ENCODE measurements around the gene HIPK2. TPM values are rescaled to one million over a fixed set of nuclear protein-coding genes. Genes with fewer than 3 reads are reported as not detected.

HIPK2 gene
- total RNA-seq, 4 donors from 2014 or later: 20.9 to 40.9 (median 26.7) TPM

GRCh38 chr7:139525239-139525638 is 252.6 kb downstream of the HIPK2 start:
- TF ChIP-seq CTCF (IDR thresholded peaks at IDR 0.05): no peak
- TF ChIP-seq EP300 (IDR thresholded peaks at IDR 0.05): no peak
- no peak for TF ChIP-seq POLR2AphosphoS5 (IDR thresholded peaks at IDR 0.05)
- TF ChIP-seq POLR2A (IDR thresholded peaks at IDR 0.05; ENCODE audit: low read depth): no peak
- no peak for DNase-seq (ENCODE audit: extremely low spot score)
- H3K27me3 ChIP-seq: peaks cover 0 to 47% (median 6%) of the 10 kb centered on the region in 4 donors

GRCh38 chr7:139523968-139524815 is 253.6 kb downstream of the HIPK2 start:
- H3K4me1 ChIP-seq: peaks cover 0 to 23% (median 14%) of the 10 kb centered on the region in 4 donors
- TF ChIP-seq POLR2AphosphoS5 (IDR thresholded peaks at IDR 0.05) (no peak), EP300 (IDR thresholded peaks at IDR 0.05) (no peak), POLR2A (IDR thresholded peaks at IDR 0.05; ENCODE audit: low read depth) (no peak), CTCF (IDR thresholded peaks at IDR 0.05) (no peak)
- 80% methylated on average over 14 of the region's 70 CpGs for WGBS

More at GRCh38 chr7:139525239-139525638, 252.6 kb downstream of the HIPK2 start:
- intact Hi-C loops (cut with DNase I): no loop called here
- H3K4me1 ChIP-seq: peaks cover 0 to 23% (median 14%) of the 10 kb centered on the region in 4 donors
- WGBS: 97% methylated on average over 10 of the region's 10 CpGs
- H3K4me3 ChIP-seq: no peak overlapping the region
- H3K9me3 ChIP-seq: no peaks in the 10 kb centered on the region
- H3K27ac ChIP-seq (replicated peaks in 1 of 4): no peak overlapping the region
- H3K36me3 ChIP-seq: no peaks in the 10 kb centered on the region

GRCh38 chr7:139523199-139523941 is 254.4 kb downstream of the HIPK2 start, which contains the start of gene CLEC2L:
Gene CLEC2L, plus strand, starts transcription at chr7:139523685. Its CDS starts 243 bp downstream, at chr7:139523928.
- H3K36me3 ChIP-seq: no peaks in the 10 kb centered on the region
- no peaks in the 10 kb centered on the region for H3K9me3 ChIP-seq
- H3K4me1 ChIP-seq: peaks cover 0 to 23% (median 14%) of the 10 kb centered on the region in 4 donors
- no peak for DNase-seq (ENCODE audit: extremely low spot score)
- no peak within 1 kb of the TSS for H3K27ac ChIP-seq (replicated peaks in 1 of 4)
- peaks cover 0 to 53% (median 6%) of the 10 kb centered on the region in 4 donors for H3K27me3 ChIP-seq
- intact Hi-C loops (cut with DNase I): no loop called here
- H3K4me3 ChIP-seq: peak within 1 kb of the TSS; percentile 35 to 50 (median 38)
- no peak for TF ChIP-seq POLR2A (IDR thresholded peaks at IDR 0.05; ENCODE audit: low read depth)
- no peak for TF ChIP-seq EP300 (IDR thresholded peaks at IDR 0.05)
- no peak for TF ChIP-seq POLR2AphosphoS5 (IDR thresholded peaks at IDR 0.05)
- no peak for TF ChIP-seq CTCF (IDR thresholded peaks at IDR 0.05)
- WGBS: 6% methylated on average over 30 of the region's 75 CpGs

More at GRCh38 chr7:139523968-139524815, 253.6 kb downstream of the HIPK2 start:
- H3K27me3 ChIP-seq: peaks cover 0 to 52% (median 6%) of the 10 kb centered on the region in 4 donors
- no peaks in the 10 kb centered on the region for H3K36me3 ChIP-seq
- intact Hi-C loops (cut with DNase I): no loop called here
- H3K4me3 ChIP-seq: peak overlapping the region; percentile 22 to 50 (median 34)
- no peak for DNase-seq (ENCODE audit: extremely low spot score)
- H3K27ac ChIP-seq (replicated peaks in 1 of 4): no peak overlapping the region
- no peaks in the 10 kb centered on the region for H3K9me3 ChIP-seq

GRCh38 chr7:139522830-139523198 is 255.0 kb downstream of the HIPK2 start:
- no peaks in the 10 kb centered on the region for H3K36me3 ChIP-seq
- no peak overlapping the region for H3K4me3 ChIP-seq
- TF ChIP-seq CTCF (IDR thresholded peaks at IDR 0.05) (no peak), POLR2A (IDR thresholded peaks at IDR 0.05; ENCODE audit: low read depth) (no peak), EP300 (IDR thresholded peaks at IDR 0.05) (no peak), POLR2AphosphoS5 (IDR thresholded peaks at IDR 0.05) (no peak)
- no peak for DNase-seq (ENCODE audit: extremely low spot score)
- no peak overlapping the region for H3K27ac ChIP-seq (replicated peaks in 1 of 4)
- H3K4me1 ChIP-seq: peaks cover 0 to 23% (median 14%) of the 10 kb centered on the region in 4 donors
- peaks cover 0 to 56% (median 6%) of the 10 kb centered on the region in 4 donors for H3K27me3 ChIP-seq
- no peaks in the 10 kb centered on the region for H3K9me3 ChIP-seq
- intact Hi-C loops (cut with DNase I): no loop called here
- 28% methylated on average over 9 of the region's 11 CpGs for WGBS
